Measurements from ENCODE around the gene TPPP3. TPM values are rescaled to one million over a fixed set of nuclear protein-coding genes. Genes with fewer than 3 reads are reported as not detected.

Gene TPPP3
- total RNA-seq, 1 experiment from 2014 or later = not detected

GRCh38 chr16:67436640-67437193 lies 43.4 kb upstream of the TPPP3 start:
- H3K9me2 ChIP-seq (replicated peaks; ENCODE audit: insufficient read depth, low read length) = no peaks in the 10 kb centered on the region
- H2AFZ ChIP-seq (ENCODE audit: low read length) = no peak overlapping the region
- no peaks in the 10 kb centered on the region for H3K27me3 ChIP-seq (ENCODE audit: low read length)
- H3K36me3 ChIP-seq (ENCODE audit: insufficient read depth, low read length) = no peaks in the 10 kb centered on the region
- no peaks in the 10 kb centered on the region for H3K79me2 ChIP-seq (ENCODE audit: low read length)
- no peak overlapping the region for H3K4me3 ChIP-seq (ENCODE audit: low read length)
- DNase-seq = no peak
- no peak overlapping the region for H3K27ac ChIP-seq (ENCODE audit: low read length)
- H3K4me2 ChIP-seq (ENCODE audit: low read depth, low read length, poor library complexity, severe bottlenecking) = no peak overlapping the region
- H3K9me3 ChIP-seq (ENCODE audit: low read length) = no peaks in the 10 kb centered on the region
- no peaks in the 10 kb centered on the region for H3K4me1 ChIP-seq (ENCODE audit: low read length)
- no peaks in the 10 kb centered on the region for H4K20me1 ChIP-seq (ENCODE audit: insufficient read depth, low read depth, low read length)
- H3K9ac ChIP-seq (ENCODE audit: low read length) = no peak overlapping the region

GRCh38 chr16:67435758-67436164 lies 42.5 kb upstream of the TPPP3 start:
- no peaks in the 10 kb centered on the region for H3K9me3 ChIP-seq (ENCODE audit: low read length)
- no peak overlapping the region for H3K4me3 ChIP-seq (ENCODE audit: low read length)
- no peaks in the 10 kb centered on the region for H3K27me3 ChIP-seq (ENCODE audit: low read length)
- no peaks in the 10 kb centered on the region for H3K36me3 ChIP-seq (ENCODE audit: insufficient read depth, low read length)
- H3K4me1 ChIP-seq (ENCODE audit: low read length) = no peaks in the 10 kb centered on the region; the same call in 1 of the 2 replicates
- no peak overlapping the region for H3K4me2 ChIP-seq (ENCODE audit: low read depth, low read length, poor library complexity, severe bottlenecking)
- no peaks in the 10 kb centered on the region for H3K9me2 ChIP-seq (replicated peaks; ENCODE audit: insufficient read depth, low read length)
- DNase-seq = no peak
- H2AFZ ChIP-seq (ENCODE audit: low read length) = no peak overlapping the region
- no peak overlapping the region for H3K27ac ChIP-seq (ENCODE audit: low read length)
- no peaks in the 10 kb centered on the region for H3K79me2 ChIP-seq (ENCODE audit: low read length)
- 0 out of 2 replicates have a peak, but pooled peaks cover 4% of the 10 kb centered on the region for H4K20me1 ChIP-seq (ENCODE audit: insufficient read depth, low read depth, low read length)
- no peak overlapping the region for H3K9ac ChIP-seq (ENCODE audit: low read length)

- Histone ChIP-seq H3K27me3 (ENCODE audit: low read length) (no peaks in the 10 kb centered on the region), H3K9me2 (replicated peaks; ENCODE audit: insufficient read depth, low read length) (no peaks in the 10 kb centered on the region), H3K79me2 (ENCODE audit: low read length) (no peaks in the 10 kb centered on the region), H3K36me3 (ENCODE audit: insufficient read depth, low read length) (no peaks in the 10 kb centered on the region), H3K27ac (ENCODE audit: low read length) (no peak overlapping the region), H3K9me3 (ENCODE audit: low read length) (no peaks in the 10 kb centered on the region), H2AFZ (ENCODE audit: low read length) (no peak overlapping the region), H4K20me1 (ENCODE audit: insufficient read depth, low read depth, low read length) (0 out of 2 replicates have a peak, but pooled peaks cover 4% of the 10 kb centered on the region), H3K9ac (ENCODE audit: low read length) (no peak overlapping the region), H3K4me3 (ENCODE audit: low read length) (no peak overlapping the region), H3K4me2 (ENCODE audit: low read depth, low read length, poor library complexity, severe bottlenecking) (no peak overlapping the region), H3K4me1 (ENCODE audit: low read length) (peaks cover 6% of the 10 kb centered on the region)
- no peak for DNase-seq
Measured at GRCh38 chr16:67433131-67433719, 39.9 kb upstream of the TPPP3 start.

- Histone ChIP-seq H3K79me2 (ENCODE audit: low read length) (no peaks in the 10 kb centered on the region), H3K9me2 (replicated peaks; ENCODE audit: insufficient read depth, low read length) (no peaks in the 10 kb centered on the region), H3K9me3 (ENCODE audit: low read length) (no peaks in the 10 kb centered on the region), H3K36me3 (ENCODE audit: insufficient read depth, low read length) (no peaks in the 10 kb centered on the region), H3K27ac (ENCODE audit: low read length) (no peak overlapping the region), H3K27me3 (ENCODE audit: low read length) (no peaks in the 10 kb centered on the region), H4K20me1 (ENCODE audit: insufficient read depth, low read depth, low read length) (0 out of 2 replicates have a peak, but pooled peaks cover 4% of the 10 kb centered on the region), H3K4me3 (ENCODE audit: low read length) (no peak overlapping the region), H3K4me2 (ENCODE audit: low read depth, low read length, poor library complexity, severe bottlenecking) (no peak overlapping the region), H3K4me1 (ENCODE audit: low read length) (peaks cover 6% of the 10 kb centered on the region), H3K9ac (ENCODE audit: low read length) (no peak overlapping the region), H2AFZ (ENCODE audit: low read length) (no peak overlapping the region)
- DNase-seq = no peak
Measured at GRCh38 chr16:67432506-67432890, 39.2 kb upstream of the TPPP3 start.

- Histone ChIP-seq H3K27ac (ENCODE audit: low read length) (no peak overlapping the region), H3K4me2 (ENCODE audit: low read depth, low read length, poor library complexity, severe bottlenecking) (no peak overlapping the region), H3K9ac (ENCODE audit: low read length) (no peak overlapping the region), H3K36me3 (ENCODE audit: insufficient read depth, low read length) (no peaks in the 10 kb centered on the region), H4K20me1 (ENCODE audit: insufficient read depth, low read depth, low read length) (0 out of 2 replicates have a peak, but pooled peaks cover 4% of the 10 kb centered on the region), H3K9me3 (ENCODE audit: low read length) (no peaks in the 10 kb centered on the region), H3K27me3 (ENCODE audit: low read length) (no peaks in the 10 kb centered on the region), H2AFZ (ENCODE audit: low read length) (no peak overlapping the region), H3K9me2 (replicated peaks; ENCODE audit: insufficient read depth, low read length) (no peaks in the 10 kb centered on the region), H3K4me1 (ENCODE audit: low read length) (peaks cover 6% of the 10 kb centered on the region), H3K79me2 (ENCODE audit: low read length) (no peaks in the 10 kb centered on the region), H3K4me3 (ENCODE audit: low read length) (no peak overlapping the region)
- no peak for DNase-seq
Measured at GRCh38 chr16:67431775-67432505, 38.6 kb upstream of the TPPP3 start.

- peaks cover 6% of the 10 kb centered on the region for H3K4me1 ChIP-seq (ENCODE audit: low read length)
- H3K27ac ChIP-seq (ENCODE audit: low read length) = no peak within 1 kb of the TSS
- H3K9me2 ChIP-seq (replicated peaks; ENCODE audit: insufficient read depth, low read length) = no peaks in the 10 kb centered on the region
- H3K79me2 ChIP-seq (ENCODE audit: low read length) = no peaks in the 10 kb centered on the region
- no peaks in the 10 kb centered on the region for H3K9me3 ChIP-seq (ENCODE audit: low read length)
- DNase-seq = peak; percentile 60
- peak within 1 kb of the TSS; percentile 71; the same call in 1 of the 2 replicates for H2AFZ ChIP-seq (ENCODE audit: low read length)
- peak within 1 kb of the TSS; percentile 33 for H3K9ac ChIP-seq (ENCODE audit: low read length)
- peak within 1 kb of the TSS; percentile 67 for H3K4me2 ChIP-seq (ENCODE audit: low read depth, low read length, poor library complexity, severe bottlenecking)
- H4K20me1 ChIP-seq (ENCODE audit: insufficient read depth, low read depth, low read length) = 0 out of 2 replicates have a peak, but pooled peaks cover 4% of the 10 kb centered on the region
- peak within 1 kb of the TSS; percentile 52; the same call in 1 of the 2 replicates for H3K4me3 ChIP-seq (ENCODE audit: low read length)
- H3K36me3 ChIP-seq (ENCODE audit: insufficient read depth, low read length) = no peaks in the 10 kb centered on the region
- no peaks in the 10 kb centered on the region for H3K27me3 ChIP-seq (ENCODE audit: low read length)
Measured at GRCh38 chr16:67430977-67431774, 37.9 kb upstream of the TPPP3 start, which contains the start of gene HSD11B2. TSS of gene HSD11B2 (plus strand) at chr16:67431121. CDS start at chr16:67431249, 128 bp downstream.

- Histone ChIP-seq H3K9ac (ENCODE audit: low read length) (peak overlapping the region; percentile 33), H3K4me2 (ENCODE audit: low read depth, low read length, poor library complexity, severe bottlenecking) (peak overlapping the region; percentile 67), H3K79me2 (ENCODE audit: low read length) (no peaks in the 10 kb centered on the region), H3K27ac (ENCODE audit: low read length) (no peak overlapping the region), H3K27me3 (ENCODE audit: low read length) (no peaks in the 10 kb centered on the region), H3K9me2 (replicated peaks; ENCODE audit: insufficient read depth, low read length) (no peaks in the 10 kb centered on the region), H3K36me3 (ENCODE audit: insufficient read depth, low read length) (no peaks in the 10 kb centered on the region), H2AFZ (ENCODE audit: low read length) (peak overlapping the region; percentile 71; the same call in 1 of the 2 replicates), H3K9me3 (ENCODE audit: low read length) (no peaks in the 10 kb centered on the region), H3K4me3 (ENCODE audit: low read length) (peak overlapping the region; percentile 52; the same call in 1 of the 2 replicates), H4K20me1 (ENCODE audit: insufficient read depth, low read depth, low read length) (0 out of 2 replicates have a peak, but pooled peaks cover 4% of the 10 kb centered on the region), H3K4me1 (ENCODE audit: low read length) (peaks cover 7% of the 10 kb centered on the region)
- DNase-seq = peak; percentile 59
Measured at GRCh38 chr16:67430504-67430976, 37.2 kb upstream of the TPPP3 start.

All from Karpas-422 (cell line).